Hepatocyte (in vitro differentiated cells): ENCODE results near the gene ANO9. TPM values are rescaled to one million over a fixed set of nuclear protein-coding genes. Genes with fewer than 3 reads are reported as not detected.

Experiments used
- DNase-seq: peaks from one replicate; pipeline ENCODE4 v3.0.0-alpha.2; 2016; ENCODE audit warnings: low spot score
- H2AFZ ChIP-seq: fragments of 200-600 bp; sonication (generic); 2 replicates; pipeline ENCODE4 v1.6.0; 2016; ENCODE audit warnings: antibody characterized with exemption, mild to moderate bottlenecking
- H3K27ac ChIP-seq: fragments of 200-600 bp; sonication (generic); 2 replicates; pipeline ENCODE4 v1.5.1; 2016; ENCODE audit warnings: mild to moderate bottlenecking
- H3K27me3 ChIP-seq: fragments of 200-600 bp; sonication (generic); 2 replicates; pipeline ENCODE4 v1.6.1; 2016
- H3K36me3 ChIP-seq: fragments of 200-600 bp; sonication (generic); replicated peaks from 2 replicates; pipeline ENCODE4 v1.5.1; 2016; ENCODE audit warnings: low read depth; ENCODE audit not compliant: insufficient read depth
- H3K4me1 ChIP-seq: fragments of 200-600 bp; sonication (generic); 2 replicates; pipeline ENCODE4 v1.5.1; 2016; ENCODE audit warnings: mild to moderate bottlenecking, moderate library complexity; ENCODE audit not compliant: insufficient read depth
- H3K4me2 ChIP-seq: fragments of 200-600 bp; sonication (generic); 2 replicates; pipeline ENCODE4 v1.6.0; 2016
- H3K4me3 ChIP-seq: fragments of 200-600 bp; sonication (generic); 2 replicates; pipeline ENCODE4 v1.5.1; 2016; ENCODE audit warnings: mild to moderate bottlenecking
- H3K79me2 ChIP-seq: fragments of 200-600 bp; sonication (generic); 2 replicates; pipeline ENCODE4 v1.6.0; 2017; ENCODE audit warnings: mild to moderate bottlenecking
- H3K9me2 ChIP-seq: fragments of 200-600 bp; sonication (generic); replicated peaks from 2 replicates; pipeline ENCODE4 v1.6.0; 2017; ENCODE audit warnings: mild to moderate bottlenecking; ENCODE audit not compliant: insufficient read depth
- H3K9me3 ChIP-seq: fragments of 200-600 bp; sonication (generic); 2 replicates; pipeline ENCODE4 v1.5.1; 2016; ENCODE audit warnings: low read depth, mild to moderate bottlenecking
- H4K20me1 ChIP-seq: fragments of 200-600 bp; sonication (generic); 2 replicates; pipeline ENCODE4 v1.6.0; 2016; ENCODE audit warnings: mild to moderate bottlenecking; ENCODE audit not compliant: insufficient read depth, poor library complexity, severe bottlenecking
- EZH2 ChIP-seq: fragments of 200-600 bp; sonication (generic); IDR thresholded peaks from 2 replicates; pipeline ENCODE4 v1.6.1; 2016; ENCODE audit warnings: antibody characterized with exemption, mild to moderate bottlenecking, borderline replicate concordance
- EZH2phosphoT487 ChIP-seq: fragments of 200-600 bp; sonication (generic); IDR thresholded peaks from one replicate; pipeline ENCODE4 v1.6.1; 2018; ENCODE audit warnings: antibody characterized with exemption, mild to moderate bottlenecking, low read depth, moderate library complexity; ENCODE audit not compliant: unreplicated experiment, severe bottlenecking
- WGBS: methylation state at CpG from one replicate; pipeline ENCODE4 v1.1.6; 2016; ENCODE audit warnings: low lambda C conversion rate; ENCODE audit errors: missing lambda C conversion rate; 5-methylcytosine and 5-hydroxymethylcytosine counted together
- polyA plus RNA-seq: library from polyadenylated mRNA; unstranded; fragments of >200 nt; fragmentation: Nextera tagmentation; extraction: Ambion mirVana; gene quantifications from 2 replicates; pipeline ENCODE4 v1.2.1, GENCODE V29; 2016
- total RNA-seq: library from RNA; depleted of rRNA; stranded (reverse); fragments of >200 nt; gene quantifications from 2 replicates; pipeline ENCODE4 v1.2.3, GENCODE V29; 2014
- TF ChIP-seq, protein P1 (sequence below): fragments of 200-600 bp; sonication (generic); IDR thresholded peaks from 2 replicates; pipeline ENCODE4 v1.5.1; 2016; ENCODE audit warnings: antibody characterized with exemption, mild to moderate bottlenecking; ENCODE audit not compliant: poor library complexity

Gene ANO9
- total and polyA plus RNA-seq, 2 experiments from 2014 or later = 21.2 to 35.7 TPM

DNA sequence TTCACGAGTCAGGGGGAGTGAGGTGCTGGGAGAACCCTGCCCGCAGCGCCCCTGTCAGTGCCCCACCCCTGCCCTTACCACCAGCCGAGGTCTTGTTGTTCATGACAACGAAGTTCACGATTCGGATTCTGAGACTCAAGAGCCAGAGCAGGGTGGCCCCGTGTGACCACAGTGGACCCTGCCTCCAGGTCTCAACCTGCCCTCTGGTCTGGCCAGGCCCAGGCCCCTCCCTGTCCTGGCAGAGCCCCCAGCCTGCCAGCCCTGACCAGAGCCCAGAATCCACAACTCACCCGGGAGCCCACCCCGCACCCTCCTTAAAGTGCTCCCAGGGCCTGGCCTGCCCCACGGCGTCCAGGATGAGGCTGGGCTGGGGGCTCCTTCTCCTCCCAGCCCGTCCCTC is 9.9 kb downstream of the ANO9 start:
- DNase-seq = no peak
- Histone ChIP-seq H3K36me3 (no peaks in the 10 kb centered on the region), H3K4me1 (no peaks in the 10 kb centered on the region), H4K20me1 (no peaks in the 10 kb centered on the region), H3K4me2 (no peak overlapping the region), H3K9me2 (no peaks in the 10 kb centered on the region), H3K27ac (no peak overlapping the region), H3K79me2 (no peaks in the 10 kb centered on the region), H2AFZ (no peak overlapping the region), H3K9me3 (no peaks in the 10 kb centered on the region), H3K4me3 (no peak overlapping the region), H3K27me3 (no peaks in the 10 kb centered on the region)
- TF ChIP-seq, protein P1, sequence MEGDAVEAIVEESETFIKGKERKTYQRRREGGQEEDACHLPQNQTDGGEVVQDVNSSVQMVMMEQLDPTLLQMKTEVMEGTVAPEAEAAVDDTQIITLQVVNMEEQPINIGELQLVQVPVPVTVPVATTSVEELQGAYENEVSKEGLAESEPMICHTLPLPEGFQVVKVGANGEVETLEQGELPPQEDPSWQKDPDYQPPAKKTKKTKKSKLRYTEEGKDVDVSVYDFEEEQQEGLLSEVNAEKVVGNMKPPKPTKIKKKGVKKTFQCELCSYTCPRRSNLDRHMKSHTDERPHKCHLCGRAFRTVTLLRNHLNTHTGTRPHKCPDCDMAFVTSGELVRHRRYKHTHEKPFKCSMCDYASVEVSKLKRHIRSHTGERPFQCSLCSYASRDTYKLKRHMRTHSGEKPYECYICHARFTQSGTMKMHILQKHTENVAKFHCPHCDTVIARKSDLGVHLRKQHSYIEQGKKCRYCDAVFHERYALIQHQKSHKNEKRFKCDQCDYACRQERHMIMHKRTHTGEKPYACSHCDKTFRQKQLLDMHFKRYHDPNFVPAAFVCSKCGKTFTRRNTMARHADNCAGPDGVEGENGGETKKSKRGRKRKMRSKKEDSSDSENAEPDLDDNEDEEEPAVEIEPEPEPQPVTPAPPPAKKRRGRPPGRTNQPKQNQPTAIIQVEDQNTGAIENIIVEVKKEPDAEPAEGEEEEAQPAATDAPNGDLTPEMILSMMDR = no peak
- TF ChIP-seq EZH2 (no peak), EZH2phosphoT487 (no peak)
- WGBS = 94% methylated on average over 9 of the region's 13 CpGs

DNA sequence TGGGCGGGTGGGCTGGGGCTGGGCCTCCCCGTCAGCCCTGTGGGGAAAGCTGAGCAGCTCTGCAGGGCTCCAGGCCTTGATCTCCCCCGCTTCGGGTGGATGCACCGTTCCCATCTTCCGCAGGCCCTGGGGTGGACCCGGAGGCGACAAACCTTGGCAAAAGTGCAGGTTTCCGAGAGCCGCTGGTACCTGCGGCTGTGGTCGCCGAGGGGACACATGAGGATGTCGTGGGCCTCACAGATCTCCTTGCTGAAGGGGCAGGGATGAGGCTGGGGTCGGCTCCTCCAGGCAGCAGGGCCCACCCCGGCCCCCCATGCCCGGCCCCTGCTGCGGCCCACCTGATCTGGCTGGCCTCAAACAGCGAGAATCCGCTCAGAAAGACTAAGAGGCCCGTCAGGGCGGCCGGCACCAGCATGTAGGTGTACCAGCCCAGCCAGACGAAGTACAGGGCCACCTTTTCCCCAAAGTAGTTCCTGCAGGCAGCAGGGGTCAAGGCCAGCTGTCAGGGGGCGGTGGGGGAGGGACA is 11.8 kb downstream of the ANO9 start:
- DNase-seq = no peak
- 79% methylated on average over 19 of the region's 25 CpGs for WGBS
- no peak for TF ChIP-seq EZH2

DNA sequence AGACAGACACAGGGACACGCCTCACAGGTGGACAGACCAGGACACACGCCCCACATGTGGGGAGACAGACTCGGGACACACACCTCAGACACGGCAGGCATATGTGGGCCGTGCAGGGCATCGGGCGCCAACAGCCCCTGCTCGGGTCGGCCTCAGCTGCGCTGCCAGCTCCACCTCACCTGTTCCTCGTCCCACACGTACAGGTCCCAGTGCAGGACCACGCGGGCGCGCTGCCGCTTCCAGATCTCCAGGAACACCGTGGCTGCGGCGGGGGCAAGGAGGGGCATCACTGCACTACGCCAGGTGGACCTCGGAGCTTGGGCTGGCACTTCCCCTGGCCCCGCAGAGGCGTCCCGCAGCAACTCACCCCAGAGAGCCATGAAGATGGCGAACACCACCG is 12.4 kb downstream of the ANO9 start:
- Histone ChIP-seq H3K79me2 (no peaks in the 10 kb centered on the region), H3K27me3 (no peaks in the 10 kb centered on the region), H3K4me2 (no peak overlapping the region), H3K27ac (no peak overlapping the region), H2AFZ (no peak overlapping the region), H3K9me2 (no peaks in the 10 kb centered on the region), H3K4me3 (no peak overlapping the region), H3K36me3 (no peaks in the 10 kb centered on the region), H3K4me1 (no peaks in the 10 kb centered on the region), H3K9me3 (no peaks in the 10 kb centered on the region), H4K20me1 (no peaks in the 10 kb centered on the region)
- DNase-seq = no peak
- WGBS = 97% methylated on average over 26 of the region's 27 CpGs
- TF ChIP-seq EZH2 = no peak
- TF ChIP-seq, protein P1 = no peak
- no peak for TF ChIP-seq EZH2phosphoT487

More for the DNA sequence above, 11.8 kb downstream of the ANO9 start:
- Histone ChIP-seq H3K9me3 (no peaks in the 10 kb centered on the region), H3K27me3 (no peaks in the 10 kb centered on the region), H4K20me1 (no peaks in the 10 kb centered on the region), H3K4me2 (no peak overlapping the region), H2AFZ (no peak overlapping the region), H3K36me3 (no peaks in the 10 kb centered on the region), H3K4me1 (no peaks in the 10 kb centered on the region), H3K9me2 (no peaks in the 10 kb centered on the region), H3K79me2 (no peaks in the 10 kb centered on the region), H3K4me3 (no peak overlapping the region), H3K27ac (no peak overlapping the region)

DNA sequence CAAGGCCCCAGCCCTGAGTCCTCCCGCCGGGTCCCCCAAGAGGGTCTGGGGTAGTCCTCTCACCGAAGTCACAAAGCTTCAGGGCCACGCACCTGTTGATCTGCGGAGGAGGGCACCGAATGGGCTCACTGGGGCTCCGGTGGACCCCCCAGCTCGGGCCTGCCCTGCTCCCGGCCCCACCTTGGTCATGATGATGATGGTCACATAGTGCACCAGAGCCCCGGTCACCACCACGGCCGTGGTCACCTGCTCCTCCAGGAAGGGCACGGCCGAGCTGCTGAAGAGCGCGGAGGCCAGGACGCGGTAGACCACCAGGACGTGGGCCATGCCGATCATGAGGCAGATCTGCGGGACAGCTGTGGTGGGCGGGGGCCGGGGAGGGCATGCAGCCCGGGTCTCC is 13.5 kb downstream of the ANO9 start:
- WGBS = 95% methylated on average over 24 of the region's 24 CpGs
- H3K27ac ChIP-seq = no peak overlapping the region
- no peak overlapping the region for H3K4me3 ChIP-seq
- H3K36me3 ChIP-seq = no peaks in the 10 kb centered on the region
- H3K79me2 ChIP-seq = no peaks in the 10 kb centered on the region
- no peaks in the 10 kb centered on the region for H4K20me1 ChIP-seq
- H3K9me3 ChIP-seq = no peaks in the 10 kb centered on the region
- H3K4me1 ChIP-seq = no peaks in the 10 kb centered on the region
- H3K9me2 ChIP-seq = no peaks in the 10 kb centered on the region
- no peak overlapping the region for H3K4me2 ChIP-seq
- no peak overlapping the region for H2AFZ ChIP-seq
- no peaks in the 10 kb centered on the region for H3K27me3 ChIP-seq
- TF ChIP-seq, protein P1 = no peak
- TF ChIP-seq EZH2 (no peak), EZH2phosphoT487 (no peak)
- no peak for DNase-seq
